ENCODE measurements around the gene NDST1.

Gene NDST1

GRCh38 chr5:150542933-150543445, 35.1 kb downstream of the NDST1 start:
- no peaks in the 10 kb centered on the region for H3K36me3 ChIP-seq (ENCODE audit: insufficient read depth, low read length)
- H3K27ac ChIP-seq (ENCODE audit: low read length), result no peak overlapping the region
- DNase-seq, result no peak

DNA sequence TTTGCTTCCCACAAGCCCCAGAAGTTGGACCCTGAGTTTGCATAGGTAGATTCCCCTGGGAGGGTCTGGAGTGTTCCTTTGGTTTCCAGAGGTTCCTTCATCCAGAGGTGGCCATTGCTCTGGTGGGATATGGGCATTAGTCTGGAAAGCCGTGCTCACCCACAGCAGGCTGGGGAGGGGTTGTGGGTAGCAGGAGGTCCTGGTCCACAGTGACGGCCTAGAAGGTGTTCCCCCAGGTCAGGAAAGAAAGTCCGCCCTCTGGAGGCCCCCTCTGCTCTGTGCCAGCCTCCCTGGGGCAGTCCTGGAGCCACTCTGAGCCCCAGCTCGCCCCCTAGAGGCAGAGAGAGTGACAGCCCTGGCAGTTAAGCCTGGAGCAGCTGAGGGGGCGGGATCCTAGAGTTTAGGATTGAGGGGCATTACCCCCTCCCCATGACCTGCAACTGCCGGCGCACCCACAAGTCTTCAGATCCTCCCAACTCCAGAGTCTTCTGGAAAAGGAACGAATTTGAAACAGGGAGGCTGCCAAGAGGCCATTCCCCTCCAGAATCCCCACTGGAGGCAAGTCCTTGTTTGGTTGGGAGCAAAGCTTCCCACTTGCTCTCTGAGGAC, 36.8 kb downstream of the NDST1 start:
- H3K9ac ChIP-seq (ENCODE audit: low read depth, low read length), result no peak overlapping the region
- no peaks in the 10 kb centered on the region for H3K9me3 ChIP-seq (ENCODE audit: insufficient read depth, low read length, severe bottlenecking)
- no peaks in the 10 kb centered on the region for H3K36me3 ChIP-seq (ENCODE audit: insufficient read depth, low read length)
- H3K4me3 ChIP-seq (ENCODE audit: low read depth in 1 of 2, low read length in 2 of 2), result no peak overlapping the region
- no peak overlapping the region for H3K27ac ChIP-seq (ENCODE audit: low read length)
- no peaks in the 10 kb centered on the region for H3K4me1 ChIP-seq (ENCODE audit: insufficient read depth, low read length)
- ATAC-seq (ENCODE audit: insufficient read depth, low read depth), result peak; percentile 98
- H3K4me2 ChIP-seq (ENCODE audit: insufficient read depth, low read length), result no peak overlapping the region
- no peaks in the 10 kb centered on the region for H3K27me3 ChIP-seq (ENCODE audit: insufficient read depth, low read length, poor library complexity)
- H3K79me2 ChIP-seq (ENCODE audit: insufficient read depth, low read length), result no peaks in the 10 kb centered on the region
- TF ChIP-seq, protein P1, sequence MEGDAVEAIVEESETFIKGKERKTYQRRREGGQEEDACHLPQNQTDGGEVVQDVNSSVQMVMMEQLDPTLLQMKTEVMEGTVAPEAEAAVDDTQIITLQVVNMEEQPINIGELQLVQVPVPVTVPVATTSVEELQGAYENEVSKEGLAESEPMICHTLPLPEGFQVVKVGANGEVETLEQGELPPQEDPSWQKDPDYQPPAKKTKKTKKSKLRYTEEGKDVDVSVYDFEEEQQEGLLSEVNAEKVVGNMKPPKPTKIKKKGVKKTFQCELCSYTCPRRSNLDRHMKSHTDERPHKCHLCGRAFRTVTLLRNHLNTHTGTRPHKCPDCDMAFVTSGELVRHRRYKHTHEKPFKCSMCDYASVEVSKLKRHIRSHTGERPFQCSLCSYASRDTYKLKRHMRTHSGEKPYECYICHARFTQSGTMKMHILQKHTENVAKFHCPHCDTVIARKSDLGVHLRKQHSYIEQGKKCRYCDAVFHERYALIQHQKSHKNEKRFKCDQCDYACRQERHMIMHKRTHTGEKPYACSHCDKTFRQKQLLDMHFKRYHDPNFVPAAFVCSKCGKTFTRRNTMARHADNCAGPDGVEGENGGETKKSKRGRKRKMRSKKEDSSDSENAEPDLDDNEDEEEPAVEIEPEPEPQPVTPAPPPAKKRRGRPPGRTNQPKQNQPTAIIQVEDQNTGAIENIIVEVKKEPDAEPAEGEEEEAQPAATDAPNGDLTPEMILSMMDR (IDR thresholded peaks at IDR 0.05; ENCODE audit: borderline replicate concordance, extremely low read depth, low read length, poor library complexity, severe bottlenecking), result peak; percentile 80
- no peak for TF ChIP-seq EZH2 (IDR thresholded peaks at IDR 0.05; ENCODE audit: borderline replicate concordance, low read depth, low read length, severe bottlenecking)
- DNase-seq, result peak; percentile 70
- no peak overlapping the region for H2AFZ ChIP-seq (ENCODE audit: low read depth, low read length)
- no peaks in the 10 kb centered on the region; the same call in 1 of the 2 replicates for H4K20me1 ChIP-seq (ENCODE audit: insufficient read depth, low read length)

More at GRCh38 chr5:150542933-150543445, 35.1 kb downstream of the NDST1 start:
- TF ChIP-seq EZH2 (IDR thresholded peaks at IDR 0.05; ENCODE audit: borderline replicate concordance, low read depth, low read length, severe bottlenecking), result no peak
- TF ChIP-seq, protein P1 (IDR thresholded peaks at IDR 0.05; ENCODE audit: borderline replicate concordance, extremely low read depth, low read length, poor library complexity, severe bottlenecking), result no peak
- Histone ChIP-seq H3K27me3 (ENCODE audit: insufficient read depth, low read length, poor library complexity) (peaks cover 3% of the 10 kb centered on the region), H4K20me1 (ENCODE audit: insufficient read depth, low read length) (no peaks in the 10 kb centered on the region), H3K4me2 (ENCODE audit: insufficient read depth, low read length) (no peak overlapping the region), H3K79me2 (ENCODE audit: insufficient read depth, low read length) (no peaks in the 10 kb centered on the region), H3K4me1 (ENCODE audit: insufficient read depth, low read length) (no peaks in the 10 kb centered on the region), H3K9me3 (ENCODE audit: insufficient read depth, low read length, severe bottlenecking) (no peaks in the 10 kb centered on the region), H3K9ac (ENCODE audit: low read depth, low read length) (no peak overlapping the region), H3K4me3 (ENCODE audit: low read depth in 1 of 2, low read length in 2 of 2) (no peak overlapping the region), H2AFZ (ENCODE audit: low read depth, low read length) (no peak overlapping the region)
- no peak for ATAC-seq (ENCODE audit: insufficient read depth, low read depth)

GRCh38 chr5:150545246-150545645, 37.3 kb downstream of the NDST1 start:
- Histone ChIP-seq H3K4me1 (ENCODE audit: insufficient read depth, low read length) (no peaks in the 10 kb centered on the region), H3K4me2 (ENCODE audit: insufficient read depth, low read length) (no peak overlapping the region), H3K27ac (ENCODE audit: low read length) (no peak overlapping the region), H3K4me3 (ENCODE audit: low read depth in 1 of 2, low read length in 2 of 2) (no peak overlapping the region), H4K20me1 (ENCODE audit: insufficient read depth, low read length) (no peaks in the 10 kb centered on the region; the same call in 1 of the 2 replicates), H3K9ac (ENCODE audit: low read depth, low read length) (no peak overlapping the region), H3K27me3 (ENCODE audit: insufficient read depth, low read length, poor library complexity) (no peaks in the 10 kb centered on the region), H3K36me3 (ENCODE audit: insufficient read depth, low read length) (no peaks in the 10 kb centered on the region), H3K9me3 (ENCODE audit: insufficient read depth, low read length, severe bottlenecking) (no peaks in the 10 kb centered on the region), H2AFZ (ENCODE audit: low read depth, low read length) (no peak overlapping the region), H3K79me2 (ENCODE audit: insufficient read depth, low read length) (no peaks in the 10 kb centered on the region)
- TF ChIP-seq EZH2 (IDR thresholded peaks at IDR 0.05; ENCODE audit: borderline replicate concordance, low read depth, low read length, severe bottlenecking), result no peak
- TF ChIP-seq, protein P1 (IDR thresholded peaks at IDR 0.05; ENCODE audit: borderline replicate concordance, extremely low read depth, low read length, poor library complexity, severe bottlenecking), result no peak
- ATAC-seq (ENCODE audit: insufficient read depth, low read depth) (no peak), DNase-seq (no peak)
